SKM-1 treated with dmso at 0.1 percent for 144 hours (cell line): ENCODE results near the gene HTRA3.
A peak's percentile ranks its signal among the peaks of the same experiment; 100 is the strongest.

Source experiments
- DNase-seq: peaks from one replicate; lab custom pipeline; 2025; ENCODE audit not compliant: unreplicated experiment; lab: John Stamatoyannopoulos, UW

HTRA3 gene

GRCh38 chr4:8278421-8279287 is 9.1 kb downstream of the HTRA3 start:
- DNase-seq: no peak

DNA sequence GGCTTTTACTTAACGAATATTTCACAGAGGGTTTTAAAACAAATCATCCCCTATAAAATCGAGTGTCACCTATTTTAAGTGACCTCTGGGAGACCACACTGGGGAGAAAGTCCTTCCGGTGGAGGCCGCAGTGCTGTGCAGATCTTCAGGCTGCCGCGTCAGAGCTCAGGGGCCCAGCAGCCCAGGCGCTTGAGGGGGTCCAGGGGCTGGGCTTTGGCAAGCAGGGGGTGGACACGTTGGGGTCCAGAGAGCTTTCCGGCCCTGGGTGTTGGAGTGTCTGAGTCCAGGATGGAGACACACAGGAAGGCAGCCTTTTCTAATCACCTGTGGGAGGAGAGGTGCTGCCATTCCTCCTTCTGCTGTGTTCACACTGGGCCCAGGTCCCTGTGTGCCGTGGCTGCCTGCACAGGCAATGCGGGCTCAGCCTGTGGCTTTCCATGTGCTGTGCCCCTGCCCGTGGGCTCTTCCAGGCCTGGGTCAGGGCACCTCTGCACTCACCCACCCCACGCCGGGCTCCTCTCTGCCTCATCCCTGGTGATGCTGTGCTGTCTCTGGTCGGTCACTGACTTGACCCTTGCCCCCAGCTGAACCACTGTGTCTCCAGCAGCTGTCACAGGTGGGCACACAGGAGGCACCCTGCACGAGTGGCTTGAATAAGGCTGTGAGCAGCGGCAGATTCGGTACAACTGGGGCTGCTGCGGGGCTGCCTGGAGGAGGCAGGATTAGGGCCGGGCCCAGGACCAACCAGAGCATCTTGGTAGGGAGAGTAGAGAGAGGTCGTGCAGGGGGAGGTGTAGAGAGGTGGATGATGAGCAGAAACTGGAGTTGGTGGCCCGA is 10.0 kb downstream of the HTRA3 start:
- DNase-seq: no peak

DNA sequence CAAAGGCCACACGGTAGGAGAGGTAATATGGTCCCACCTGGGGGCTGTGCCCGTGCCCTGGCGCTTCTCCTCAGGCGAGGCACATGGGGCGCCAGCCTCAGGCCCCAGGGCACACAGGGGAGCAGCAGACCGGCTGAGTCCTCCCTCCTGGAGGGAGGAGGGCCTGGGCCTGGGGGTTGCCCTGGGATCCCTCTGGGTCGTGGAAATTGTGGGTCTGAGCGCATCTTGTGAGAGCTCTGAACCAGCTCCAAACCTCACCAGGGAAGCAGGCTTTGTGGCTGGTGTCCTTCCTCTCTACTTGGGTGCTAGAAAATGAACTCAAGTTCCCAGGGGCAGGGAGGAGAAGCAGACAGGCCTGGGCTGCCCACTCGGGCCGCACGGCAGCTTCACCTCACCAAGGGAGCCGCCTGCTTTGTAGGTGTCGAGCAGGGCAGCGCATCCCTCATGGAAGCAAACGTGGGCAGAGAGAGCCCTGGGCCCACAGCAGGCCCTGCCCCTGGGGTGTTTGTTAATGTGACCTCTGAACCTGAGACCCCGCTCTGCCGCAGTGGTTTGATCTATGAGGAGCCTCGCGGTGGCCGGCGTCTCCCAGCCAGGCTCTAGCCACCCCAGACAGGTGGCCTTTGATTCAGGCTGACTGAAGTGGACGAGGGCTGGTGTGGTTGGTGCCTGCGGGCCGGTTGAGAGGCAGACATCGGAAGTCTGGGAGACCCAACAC is 10.8 kb downstream of the HTRA3 start:
- no peak for DNase-seq

GRCh38 chr4:8280876-8281440 is 11.4 kb downstream of the HTRA3 start:
- no peak for DNase-seq

DNA sequence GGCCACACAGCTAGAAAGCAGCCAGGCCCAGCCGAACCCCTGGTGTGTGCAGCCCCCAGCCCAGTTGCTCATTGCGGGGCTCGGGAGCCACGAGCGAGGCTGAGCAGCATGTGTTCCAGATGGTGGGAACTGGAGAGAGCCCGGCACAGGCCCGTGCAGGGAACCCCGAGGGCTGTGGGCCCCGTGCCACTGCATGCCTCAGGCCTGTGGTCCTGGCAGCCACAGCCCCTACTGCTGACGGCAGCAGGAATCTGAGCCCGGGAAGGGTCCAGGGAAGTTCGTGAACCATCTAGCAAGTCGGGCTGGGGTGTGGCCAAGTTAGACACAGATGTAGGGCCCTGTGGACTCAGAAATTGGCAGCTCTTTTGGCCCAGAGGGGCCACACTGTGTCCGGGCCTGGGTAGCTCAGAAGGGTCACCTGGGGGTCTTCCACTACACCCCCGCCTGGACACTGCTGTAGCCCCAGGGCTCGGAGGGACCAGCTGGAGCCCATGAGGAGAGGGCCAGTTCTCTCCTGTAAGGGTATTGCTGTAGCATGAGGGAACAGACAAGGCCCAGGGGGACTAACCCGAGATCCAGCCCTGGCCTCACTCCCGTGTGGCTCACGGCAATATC is 12.1 kb downstream of the HTRA3 start:
- DNase-seq: no peak

DNA sequence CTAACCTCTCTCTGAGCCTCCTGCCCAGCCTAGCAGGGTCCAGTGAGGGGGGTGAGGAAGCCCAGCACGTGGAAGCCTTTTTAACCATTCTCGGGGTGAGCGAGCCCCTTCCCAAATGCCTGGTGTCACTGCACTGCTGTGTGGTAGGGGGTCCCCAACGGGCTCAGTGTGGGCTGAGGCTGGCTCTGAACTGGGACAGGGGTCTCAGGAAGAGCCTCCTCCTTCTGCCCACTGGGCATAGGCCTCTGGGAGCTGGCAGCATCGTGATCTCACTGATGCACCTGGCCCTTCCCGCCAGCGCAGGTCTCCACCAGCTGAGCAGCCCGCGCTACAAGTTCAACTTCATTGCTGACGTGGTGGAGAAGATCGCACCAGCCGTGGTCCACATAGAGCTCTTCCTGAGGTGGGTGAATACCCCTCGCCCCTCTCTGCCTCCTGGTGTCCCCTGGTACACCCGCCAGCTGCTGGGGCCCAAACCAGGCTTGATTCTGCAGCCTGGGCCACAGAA is 12.6 kb downstream of the HTRA3 start:
- no peak for DNase-seq

GRCh38 chr4:8282742-8283141 is 13.2 kb downstream of the HTRA3 start:
- no peak for DNase-seq

- peak; percentile 82 for DNase-seq
These were observed 13.6 kb downstream of the HTRA3 start for GRCh38 chr4:8283161-8283560.

- no peak for DNase-seq
These were observed 14.1 kb downstream of the HTRA3 start for GRCh38 chr4:8283631-8284121.

DNA sequence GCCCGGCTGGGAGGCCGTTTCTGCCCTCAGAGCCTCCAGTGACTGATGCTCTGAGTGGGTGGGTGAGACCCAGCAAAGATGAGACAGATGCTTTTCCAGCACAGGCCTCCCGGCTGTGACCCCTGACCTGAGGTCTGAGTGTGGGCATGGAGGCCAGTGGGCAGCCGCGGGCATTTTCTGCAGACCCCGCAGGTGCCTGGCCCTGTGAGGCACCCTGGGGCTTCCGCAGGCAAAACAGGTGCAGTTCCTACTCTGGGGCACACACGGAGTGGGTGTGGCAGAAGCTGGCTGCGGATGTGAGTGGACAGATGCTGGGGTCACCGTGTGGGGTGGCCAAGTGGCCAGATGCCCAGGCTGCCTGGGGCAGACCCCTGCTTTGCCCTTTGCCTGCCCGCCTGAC is 14.8 kb downstream of the HTRA3 start:
- no peak for DNase-seq

DNA sequence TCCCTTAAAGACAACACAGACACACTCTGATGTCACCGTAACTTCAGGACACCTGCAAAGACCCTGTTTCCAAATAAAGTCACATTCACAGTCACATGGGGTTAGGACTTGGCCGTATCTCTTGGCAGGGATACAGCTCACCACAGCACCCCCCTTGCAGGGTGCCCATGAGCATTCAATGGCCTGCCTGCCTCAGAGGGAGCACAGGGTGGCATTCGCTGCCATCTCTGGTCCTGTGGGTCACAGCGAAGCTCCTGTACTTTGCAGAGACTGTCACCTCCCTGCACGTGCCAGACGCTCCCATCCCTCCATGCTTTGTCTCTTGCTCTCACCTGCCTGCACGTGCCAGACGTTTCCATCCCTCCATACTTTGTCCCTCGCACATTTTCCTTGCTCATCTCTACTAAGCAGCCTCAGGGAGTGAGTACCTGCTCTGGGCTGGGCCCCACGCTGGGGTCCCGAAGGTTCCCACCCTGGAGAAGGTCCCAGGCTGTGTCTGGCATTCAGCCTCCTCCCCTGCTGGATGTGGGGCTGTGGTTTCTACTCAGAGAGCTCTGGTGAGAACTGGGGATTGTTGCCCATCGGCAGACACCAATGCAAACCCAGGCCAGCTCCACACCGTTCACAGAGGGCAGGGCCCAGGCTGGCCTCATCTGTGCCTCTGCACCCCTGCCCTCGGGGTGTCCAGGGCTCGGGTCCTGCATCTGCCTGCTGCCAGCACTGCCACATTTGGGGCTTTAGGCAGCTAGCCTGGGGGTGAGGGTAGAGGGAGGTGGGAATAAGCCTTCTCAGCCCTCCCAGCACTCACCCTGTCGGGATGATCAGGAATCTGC is 15.8 kb downstream of the HTRA3 start:
- no peak for DNase-seq

DNA sequence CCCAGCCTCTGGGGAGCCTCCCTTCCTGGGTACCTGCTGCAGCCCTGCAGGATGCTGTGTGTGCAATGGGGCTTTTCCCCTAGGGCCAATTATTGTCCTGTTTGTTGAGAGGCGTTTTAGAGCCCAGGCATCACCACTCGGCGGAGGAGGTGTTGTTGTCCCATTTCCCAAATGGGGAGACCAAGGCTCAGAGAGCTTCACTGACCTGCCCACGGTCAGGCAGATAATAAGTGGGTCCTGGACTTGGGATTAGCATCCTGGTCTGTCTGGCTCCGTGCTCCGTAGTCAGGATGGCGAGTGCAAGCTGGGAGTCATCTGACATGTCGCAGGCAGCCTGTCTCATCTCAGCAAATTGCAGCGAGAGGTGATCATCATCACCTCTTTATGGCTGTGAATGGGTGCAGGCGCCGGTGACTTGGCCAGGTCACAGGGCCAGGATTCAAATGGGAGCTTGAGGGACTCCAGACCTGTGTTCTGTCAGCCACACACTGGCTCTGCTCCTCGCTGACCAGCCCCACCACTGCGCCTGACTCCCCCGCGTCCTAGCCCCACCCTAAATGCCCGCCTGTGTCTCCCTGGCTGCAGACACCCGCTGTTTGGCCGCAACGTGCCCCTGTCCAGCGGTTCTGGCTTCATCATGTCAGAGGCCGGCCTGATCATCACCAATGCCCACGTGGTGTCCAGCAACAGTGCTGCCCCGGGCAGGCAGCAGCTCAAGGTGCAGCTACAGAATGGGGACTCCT is 16.6 kb downstream of the HTRA3 start:
- DNase-seq: no peak

GRCh38 chr4:8286719-8287342 is 17.3 kb downstream of the HTRA3 start:
- DNase-seq: no peak

- peak; percentile 79 for DNase-seq
These were observed 18.1 kb downstream of the HTRA3 start for GRCh38 chr4:8287343-8288280.

DNA sequence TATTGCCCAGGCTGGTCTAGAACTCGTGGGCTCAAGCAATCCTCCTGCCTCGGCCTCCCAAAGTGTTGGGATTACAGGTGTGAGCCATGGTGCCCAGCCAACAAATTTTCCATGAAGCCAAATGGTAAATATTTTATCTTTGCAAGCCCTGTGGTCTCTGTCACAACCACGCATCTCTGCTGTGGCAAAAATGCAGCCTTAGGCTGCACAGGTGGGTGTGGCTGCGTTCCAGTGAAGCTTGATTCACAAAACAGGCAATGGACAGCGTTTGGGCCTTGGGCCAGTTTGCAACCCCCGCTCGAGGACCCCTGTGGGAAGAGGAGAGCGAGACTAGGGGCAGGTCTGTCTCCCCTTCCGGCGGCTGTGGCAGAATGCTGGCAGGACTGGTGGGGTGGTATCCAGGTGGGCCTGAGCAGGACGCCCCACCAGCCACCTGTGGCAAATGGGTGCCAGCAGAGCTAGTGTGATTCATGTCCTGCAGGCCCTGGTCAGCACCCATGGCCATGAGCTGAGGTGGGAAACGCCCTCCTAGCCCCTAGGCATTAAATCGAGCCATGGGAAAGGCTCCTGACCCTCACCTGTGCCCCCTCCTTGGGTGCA is 19.7 kb downstream of the HTRA3 start:
- no peak for DNase-seq

- DNase-seq: no peak
These were observed 20.6 kb downstream of the HTRA3 start for GRCh38 chr4:8289956-8290700.
